IPS DF 6.9 (cell line): ENCODE measurements around the gene PDX1.

ENCODE experiments used
- DNase-seq: peaks from one replicate; pipeline ENCODE4 v3.0.0-alpha.2; 2013; ENCODE audit warnings: low read depth, low spot score
- H3K27ac ChIP-seq: one replicate; pipeline ENCODE4 v1.5.1; 2013; ENCODE audit warnings: low read length, control low read depth
- H3K27me3 ChIP-seq: 2 replicates; pipeline ENCODE4 v1.6.1; 2013; ENCODE audit warnings: mild to moderate bottlenecking, low read length; ENCODE audit not compliant: control insufficient read depth, insufficient read depth
- H3K36me3 ChIP-seq: 2 replicates; pipeline ENCODE4 v1.6.1; 2013; ENCODE audit warnings: low read length; ENCODE audit not compliant: control insufficient read depth, insufficient read depth
- H3K4me1 ChIP-seq: 2 replicates; pipeline ENCODE4 v1.6.1; 2013; ENCODE audit warnings: low read length; ENCODE audit not compliant: control insufficient read depth, insufficient read depth
- H3K4me3 ChIP-seq: 2 replicates; pipeline ENCODE4 v1.5.1; 2013; ENCODE audit warnings: mild to moderate bottlenecking, low read length
- H3K9me3 ChIP-seq: 2 replicates; pipeline ENCODE4 v1.6.1; 2013; ENCODE audit warnings: low read length, inconsistent platforms; ENCODE audit not compliant: control insufficient read depth, insufficient read depth
- whole genome bisulfite sequencing: extraction: QIAGEN DNeasy Blood & Tissue Kit; methylation state at CpG from one replicate; pipeline ENCODE4 v1.1.7; 2013; ENCODE audit warnings: mixed read lengths, missing lambda C conversion rate; ENCODE audit not compliant: insufficient read length, insufficient coverage; 5-methylcytosine and 5-hydroxymethylcytosine counted together

The PDX1 gene

GRCh38 chr13:27919934-27920676 is at the start of gene PDX1:
Gene PDX1 (plus strand): TSS chr13:27920000. CDS start chr13:27920139, 139 bp downstream.
- WGBS: no CpG with 5 or more reads among the region's 76 CpGs
- Histone ChIP-seq H3K4me3 (no peak within 1 kb of the TSS; the same call in 1 of the 2 replicates), H3K27me3 (peaks cover 93% of the 10 kb centered on the region), H3K4me1 (peaks cover 12% of the 10 kb centered on the region), H3K27ac (no peak within 1 kb of the TSS), H3K36me3 (no peaks in the 10 kb centered on the region), H3K9me3 (no peaks in the 10 kb centered on the region)
- DNase-seq: no peak

GRCh38 chr13:27878274-27878673 is 41.5 kb upstream of the PDX1 start:
- no peaks in the 10 kb centered on the region for H3K36me3 ChIP-seq
- no CpG with 5 or more reads among the region's 5 CpGs for WGBS
- no peak overlapping the region for H3K27ac ChIP-seq
- H3K9me3 ChIP-seq: no peaks in the 10 kb centered on the region
- no peaks in the 10 kb centered on the region for H3K4me1 ChIP-seq
- no peak for DNase-seq
- no peak overlapping the region for H3K4me3 ChIP-seq
- H3K27me3 ChIP-seq: no peaks in the 10 kb centered on the region

- Histone ChIP-seq H3K4me3 (no peak overlapping the region), H3K27ac (no peak overlapping the region), H3K36me3 (no peaks in the 10 kb centered on the region), H3K9me3 (no peaks in the 10 kb centered on the region), H3K4me1 (no peaks in the 10 kb centered on the region), H3K27me3 (no peaks in the 10 kb centered on the region)
- WGBS: no CpG with 5 or more reads among the region's 5 CpGs
- no peak for DNase-seq
Measured at GRCh38 chr13:27889471-27889870, 30.3 kb upstream of the PDX1 start.

GRCh38 chr13:27896726-27897125 is 23.1 kb upstream of the PDX1 start:
- H3K4me1 ChIP-seq: no peaks in the 10 kb centered on the region
- H3K36me3 ChIP-seq: no peaks in the 10 kb centered on the region

GRCh38 chr13:27904719-27905118 is 15.1 kb upstream of the PDX1 start:
- no peak for DNase-seq
- WGBS: no CpG with 5 or more reads among the region's 3 CpGs
- Histone ChIP-seq H3K27ac (no peak overlapping the region), H3K36me3 (no peaks in the 10 kb centered on the region), H3K4me1 (no peaks in the 10 kb centered on the region), H3K27me3 (no peaks in the 10 kb centered on the region), H3K4me3 (no peak overlapping the region), H3K9me3 (no peaks in the 10 kb centered on the region)

More at GRCh38 chr13:27896726-27897125, 23.1 kb upstream of the PDX1 start:
- Histone ChIP-seq H3K4me3 (no peak overlapping the region), H3K27me3 (no peaks in the 10 kb centered on the region), H3K9me3 (no peaks in the 10 kb centered on the region), H3K27ac (no peak overlapping the region)
- no peak for DNase-seq

- no peak for DNase-seq
- Histone ChIP-seq H3K36me3 (no peaks in the 10 kb centered on the region), H3K9me3 (no peaks in the 10 kb centered on the region), H3K4me1 (no peaks in the 10 kb centered on the region), H3K27me3 (no peaks in the 10 kb centered on the region), H3K4me3 (no peak overlapping the region), H3K27ac (no peak overlapping the region)
- no CpG with 5 or more reads among the region's 2 CpGs for WGBS
Measured at GRCh38 chr13:27905650-27906049, 14.2 kb upstream of the PDX1 start.

- no peak for DNase-seq
- H3K27me3 ChIP-seq: no peaks in the 10 kb centered on the region
- no peaks in the 10 kb centered on the region for H3K36me3 ChIP-seq
- 100% methylated on average over 2 of the region's 6 CpGs for WGBS
- H3K4me1 ChIP-seq: no peaks in the 10 kb centered on the region
- no peak overlapping the region for H3K4me3 ChIP-seq
- H3K9me3 ChIP-seq: no peaks in the 10 kb centered on the region
- no peak overlapping the region for H3K27ac ChIP-seq
Measured at GRCh38 chr13:27907121-27907787, 12.5 kb upstream of the PDX1 start.

GRCh38 chr13:27909378-27909777 is 10.4 kb upstream of the PDX1 start:
- no peaks in the 10 kb centered on the region; the same call in 1 of the 2 replicates for H3K27me3 ChIP-seq
- no CpG with 5 or more reads among the region's 4 CpGs for WGBS

GRCh38 chr13:27911521-27911920 is 8.3 kb upstream of the PDX1 start:
- DNase-seq: no peak
- Histone ChIP-seq H3K27me3 (peaks cover 12% of the 10 kb centered on the region), H3K36me3 (no peaks in the 10 kb centered on the region), H3K9me3 (no peaks in the 10 kb centered on the region), H3K27ac (no peak overlapping the region), H3K4me1 (0 out of 2 replicates have a peak, but pooled peaks cover 6% of the 10 kb centered on the region), H3K4me3 (no peak overlapping the region)
- WGBS: no CpG with 5 or more reads among the region's 2 CpGs

More at GRCh38 chr13:27909378-27909777, 10.4 kb upstream of the PDX1 start:
- DNase-seq: no peak
- no peaks in the 10 kb centered on the region for H3K36me3 ChIP-seq
- H3K4me1 ChIP-seq: no peaks in the 10 kb centered on the region
- no peak overlapping the region for H3K27ac ChIP-seq
- no peak overlapping the region for H3K4me3 ChIP-seq
- no peaks in the 10 kb centered on the region for H3K9me3 ChIP-seq

GRCh38 chr13:27913160-27913559 is 6.6 kb upstream of the PDX1 start:
- Histone ChIP-seq H3K4me1 (peaks cover 8% of the 10 kb centered on the region; the same call in 1 of the 2 replicates), H3K9me3 (no peaks in the 10 kb centered on the region), H3K4me3 (no peak overlapping the region), H3K36me3 (no peaks in the 10 kb centered on the region), H3K27me3 (peaks cover 28% of the 10 kb centered on the region), H3K27ac (no peak overlapping the region)
- WGBS: no CpG with 5 or more reads among the region's 1 CpG
- DNase-seq: no peak
